ENCODE results near the gene NUP50.

DNA sequence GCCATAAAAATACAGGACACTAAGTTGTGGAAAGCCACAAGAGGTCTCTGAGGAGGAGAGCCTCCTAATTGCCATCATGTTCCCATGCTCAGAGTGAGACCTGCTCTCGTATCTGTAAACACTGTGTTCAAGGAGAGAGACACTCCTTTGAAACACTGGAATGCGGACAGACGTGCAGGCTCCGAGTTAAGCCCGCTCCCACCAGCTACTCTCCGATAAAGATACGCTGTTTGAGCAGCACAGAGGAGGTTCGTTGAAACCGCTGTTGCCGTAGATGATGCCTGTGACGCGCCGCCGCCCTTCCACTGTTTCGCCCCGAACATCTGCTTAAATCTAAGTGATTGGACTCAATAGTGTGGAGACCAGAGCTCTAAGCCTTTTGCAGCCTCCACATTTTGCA, 25.1 kb downstream of the NUP50 start:
- TF ChIP-seq, protein P1, sequence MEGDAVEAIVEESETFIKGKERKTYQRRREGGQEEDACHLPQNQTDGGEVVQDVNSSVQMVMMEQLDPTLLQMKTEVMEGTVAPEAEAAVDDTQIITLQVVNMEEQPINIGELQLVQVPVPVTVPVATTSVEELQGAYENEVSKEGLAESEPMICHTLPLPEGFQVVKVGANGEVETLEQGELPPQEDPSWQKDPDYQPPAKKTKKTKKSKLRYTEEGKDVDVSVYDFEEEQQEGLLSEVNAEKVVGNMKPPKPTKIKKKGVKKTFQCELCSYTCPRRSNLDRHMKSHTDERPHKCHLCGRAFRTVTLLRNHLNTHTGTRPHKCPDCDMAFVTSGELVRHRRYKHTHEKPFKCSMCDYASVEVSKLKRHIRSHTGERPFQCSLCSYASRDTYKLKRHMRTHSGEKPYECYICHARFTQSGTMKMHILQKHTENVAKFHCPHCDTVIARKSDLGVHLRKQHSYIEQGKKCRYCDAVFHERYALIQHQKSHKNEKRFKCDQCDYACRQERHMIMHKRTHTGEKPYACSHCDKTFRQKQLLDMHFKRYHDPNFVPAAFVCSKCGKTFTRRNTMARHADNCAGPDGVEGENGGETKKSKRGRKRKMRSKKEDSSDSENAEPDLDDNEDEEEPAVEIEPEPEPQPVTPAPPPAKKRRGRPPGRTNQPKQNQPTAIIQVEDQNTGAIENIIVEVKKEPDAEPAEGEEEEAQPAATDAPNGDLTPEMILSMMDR (IDR thresholded peaks at IDR 0.05; ENCODE audit: insufficient read depth, low read length): no peak
- TF ChIP-seq POLR2AphosphoS5 (IDR thresholded peaks at IDR 0.05; ENCODE audit: low read depth) (no peak; the same call in 1 of the 2 replicates), SPI1 (IDR thresholded peaks at IDR 0.05; ENCODE audit: borderline replicate concordance, low read depth) (no peak)
- TF ChIP-seq, protein P2, sequence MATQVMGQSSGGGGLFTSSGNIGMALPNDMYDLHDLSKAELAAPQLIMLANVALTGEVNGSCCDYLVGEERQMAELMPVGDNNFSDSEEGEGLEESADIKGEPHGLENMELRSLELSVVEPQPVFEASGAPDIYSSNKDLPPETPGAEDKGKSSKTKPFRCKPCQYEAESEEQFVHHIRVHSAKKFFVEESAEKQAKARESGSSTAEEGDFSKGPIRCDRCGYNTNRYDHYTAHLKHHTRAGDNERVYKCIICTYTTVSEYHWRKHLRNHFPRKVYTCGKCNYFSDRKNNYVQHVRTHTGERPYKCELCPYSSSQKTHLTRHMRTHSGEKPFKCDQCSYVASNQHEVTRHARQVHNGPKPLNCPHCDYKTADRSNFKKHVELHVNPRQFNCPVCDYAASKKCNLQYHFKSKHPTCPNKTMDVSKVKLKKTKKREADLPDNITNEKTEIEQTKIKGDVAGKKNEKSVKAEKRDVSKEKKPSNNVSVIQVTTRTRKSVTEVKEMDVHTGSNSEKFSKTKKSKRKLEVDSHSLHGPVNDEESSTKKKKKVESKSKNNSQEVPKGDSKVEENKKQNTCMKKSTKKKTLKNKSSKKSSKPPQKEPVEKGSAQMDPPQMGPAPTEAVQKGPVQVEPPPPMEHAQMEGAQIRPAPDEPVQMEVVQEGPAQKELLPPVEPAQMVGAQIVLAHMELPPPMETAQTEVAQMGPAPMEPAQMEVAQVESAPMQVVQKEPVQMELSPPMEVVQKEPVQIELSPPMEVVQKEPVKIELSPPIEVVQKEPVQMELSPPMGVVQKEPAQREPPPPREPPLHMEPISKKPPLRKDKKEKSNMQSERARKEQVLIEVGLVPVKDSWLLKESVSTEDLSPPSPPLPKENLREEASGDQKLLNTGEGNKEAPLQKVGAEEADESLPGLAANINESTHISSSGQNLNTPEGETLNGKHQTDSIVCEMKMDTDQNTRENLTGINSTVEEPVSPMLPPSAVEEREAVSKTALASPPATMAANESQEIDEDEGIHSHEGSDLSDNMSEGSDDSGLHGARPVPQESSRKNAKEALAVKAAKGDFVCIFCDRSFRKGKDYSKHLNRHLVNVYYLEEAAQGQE (IDR thresholded peaks at IDR 0.05; ENCODE audit: insufficient replicate concordance, low read depth): no peak

All from HL-60 (cell line).